H1 (cell line): ENCODE data around the gene ANAPC15. TPM values are rescaled to one million over a fixed set of nuclear protein-coding genes. Genes with fewer than 3 reads are reported as not detected.

Experiments used
- ASH2L ChIP-seq: fragments of 200-600, 300-600 bp; sonication (generic); IDR thresholded peaks from one replicate; pipeline ENCODE4 v1.7.1; 2017; ENCODE audit warnings: low read length
- CBX8 ChIP-seq: fragments of 300-800, 300-1000 bp; sonication (generic); IDR thresholded peaks from 2 replicates; pipeline ENCODE4 v1.7.1; 2016; ENCODE audit warnings: low read depth, low read length, borderline replicate concordance
- FOSL1 ChIP-seq: IDR thresholded peaks from 2 replicates; pipeline ENCODE4 v1.6.1; 2011; ENCODE audit warnings: mild to moderate bottlenecking, low read depth, low read length, moderate library complexity; ENCODE audit not compliant: insufficient read depth
- KDM4A ChIP-seq: IDR thresholded peaks from one replicate; pipeline ENCODE4 v1.7.1; 2012; ENCODE audit warnings: low read depth, mild to moderate bottlenecking, moderate library complexity, low read length, inconsistent platforms; ENCODE audit not compliant: severe bottlenecking
- MAX ChIP-seq: IDR thresholded peaks from 2 replicates; pipeline ENCODE4 v1.6.1; 2012; ENCODE audit warnings: inconsistent platforms
- NANOG ChIP-seq: IDR thresholded peaks from 2 replicates; pipeline ENCODE4 v1.6.1; 2011; ENCODE audit warnings: low read length, low read depth, mild to moderate bottlenecking, inconsistent platforms; ENCODE audit not compliant: insufficient read depth, poor library complexity, severe bottlenecking
- PHF8 ChIP-seq: fragments of 200-600 bp; sonication (generic); conservative IDR thresholded peaks from 2 replicates; pipeline ENCODE4 v1.7.1; 2012; ENCODE audit warnings: low read depth, mild to moderate bottlenecking, inconsistent platforms, low read length, moderate library complexity
- TAF1 ChIP-seq: IDR thresholded peaks from 2 replicates; pipeline ENCODE4 v1.6.1; 2011; ENCODE audit warnings: mild to moderate bottlenecking, low read depth, low read length
- TEAD4 ChIP-seq: IDR thresholded peaks from 2 replicates; pipeline ENCODE4 v1.6.1; 2012; ENCODE audit warnings: low read depth, low read length, inconsistent platforms, mixed read lengths
- polyA plus RNA-seq, 7 experiments: library from polyadenylated mRNA; depleted of rRNA in 3 of 7; stranded (reverse) in 5 of 7; unstranded in 2 of 7; fragments of >200 nt in 5 of 7; fragments of 200-250 nt in 2 of 7; gene quantifications; 1 replicate in 5 of 7; 2 replicates in 1 of 7; 4 replicates in 1 of 7; pipeline versions ENCODE4 v1.2.1 to v1.2.3, GENCODE V29; 2011 to 2013; ENCODE audit warnings: missing spikeins in 2 of 7, mixed read lengths in 2 of 7
- total RNA-seq: library from RNA; stranded (reverse); fragmentation: NEBNext Ultra II Directional; extraction: Animal tissue kit (Norgen Biotek cat#: 25700); gene quantifications from 2 replicates; pipeline ENCODE4 v1.2.1, GENCODE V29; 2021

ANAPC15 gene
- total and polyA plus RNA-seq, 2 of the 8 experiments (the other 6 are each of a cell fraction or from before 2014, with no cell fraction given): 66.2 to 74.9 TPM

GRCh38 chr11:72088076-72088808, 24.3 kb downstream of the ANAPC15 start (continued):
- TF ChIP-seq TEAD4 (no peak), FOSL1 (no peak), TAF1 (no peak), PHF8 (no peak), MAX (no peak), CBX8 (no peak), NANOG (no peak), KDM4A (no peak), ASH2L (no peak)
- TF ChIP-seq, all 59 proteins: peak for 0
